ENCODE measurements around the gene C10orf67.
A peak's percentile ranks its signal among the peaks of the same experiment; 100 is the strongest.
"Not testable (repeated sequence)": the region's sequence is repeated elsewhere in the genome, so short reads cannot be mapped to it uniquely, and the experiment has no call there.

Gene C10orf67

DNA sequence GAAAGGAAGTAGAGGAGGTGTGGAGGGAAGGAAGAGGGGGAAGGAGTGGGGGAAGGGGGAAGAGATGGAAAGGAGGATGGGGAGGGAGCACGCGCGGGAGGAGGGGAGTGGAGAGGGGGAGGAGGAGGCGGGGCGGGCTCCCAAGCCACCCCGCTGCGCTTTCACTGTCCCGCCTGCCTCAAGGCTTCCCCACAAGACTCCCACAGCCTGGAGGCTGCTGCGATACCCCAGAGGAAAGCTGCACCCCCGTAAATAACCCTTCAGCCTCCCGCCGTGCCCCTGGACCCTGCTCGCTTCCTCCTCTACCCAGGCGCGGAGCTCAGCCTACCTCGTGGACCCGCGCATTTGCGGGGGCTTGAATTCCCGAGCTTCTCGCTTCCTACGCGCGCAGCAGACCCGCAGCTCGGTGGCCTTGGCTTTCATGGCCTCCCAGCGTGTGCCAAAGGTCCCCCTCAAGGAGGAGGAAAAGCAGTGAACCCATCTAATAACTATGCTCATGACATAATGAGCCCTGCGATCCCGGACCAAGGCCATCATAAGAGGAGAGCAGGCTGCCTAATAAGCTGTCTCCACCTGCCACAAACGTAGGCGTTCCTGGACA is at the start of gene C10orf67:
Gene C10orf67, minus strand, starts transcription at position 557 of the 601 bp plus-strand sequence. Its CDS starts 23 bp downstream, at position 534.
- Histone ChIP-seq H3K4me3 (ENCODE audit: low read depth in 1 of 5, low read length in 5 of 5) (peak within 1 kb of the TSS; percentile 35 to 68 (median 61)), H3K27ac (ENCODE audit: low read depth, low read length) (no peak within 1 kb of the TSS)

DNA sequence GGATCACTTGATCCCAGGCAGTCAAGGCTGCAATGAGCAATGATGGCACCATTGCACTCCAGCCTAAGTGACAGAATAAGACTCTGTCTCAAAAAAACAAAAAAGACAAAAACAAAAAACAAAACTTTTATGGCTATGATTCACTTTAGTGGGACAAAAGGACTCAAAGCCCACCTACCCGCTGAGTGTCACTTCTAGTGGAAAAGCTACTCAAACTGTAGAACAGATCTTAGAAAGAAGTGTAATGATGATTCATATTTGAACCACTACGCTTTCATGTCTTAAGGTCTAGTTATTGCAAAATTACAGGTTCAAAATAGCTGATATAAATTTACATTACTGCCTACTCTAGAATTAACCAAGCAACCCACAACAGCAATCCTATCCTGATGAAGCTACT is 47.2 kb upstream of the C10orf67 start:
- no peak overlapping the region for H3K9ac ChIP-seq (ENCODE audit: low read length in 5 of 5)
- no peak overlapping the region for H3K4me3 ChIP-seq (ENCODE audit: low read depth in 1 of 5, low read length in 5 of 5)
- no peaks in the 10 kb centered on the region for H3K27me3 ChIP-seq (ENCODE audit: control insufficient read depth in 5 of 5, insufficient read depth in 4 of 5, low read length in 5 of 5)
- H3K27ac ChIP-seq (ENCODE audit: low read depth, low read length), result no peak overlapping the region
- no peaks in the 10 kb centered on the region for H3K9me3 ChIP-seq (ENCODE audit: control insufficient read depth in 5 of 5, low read length in 5 of 5)
- H3K4me1 ChIP-seq (ENCODE audit: control insufficient read depth in 5 of 5, insufficient read depth in 5 of 5, low read length in 5 of 5), result no peaks in the 10 kb centered on the region
- no peaks in the 10 kb centered on the region for H3K36me3 ChIP-seq (ENCODE audit: control insufficient read depth in 5 of 5, insufficient read depth in 5 of 5, low read length in 5 of 5)

More for the DNA sequence above, at the start of gene C10orf67:
- Histone ChIP-seq H3K9ac (ENCODE audit: low read length in 5 of 5) (peak within 1 kb of the TSS in 3 of 5 donors; percentile 35 to 45 (median 43)), H3K4me1 (ENCODE audit: control insufficient read depth in 5 of 5, insufficient read depth in 5 of 5, low read length in 5 of 5) (peaks cover 2 to 13% (median 12%) of the 10 kb centered on the region in 5 donors), H3K27me3 (ENCODE audit: control insufficient read depth in 5 of 5, insufficient read depth in 4 of 5, low read length in 5 of 5) (peaks cover 0 to 13% (median 9%) of the 10 kb centered on the region in 5 donors), H3K36me3 (ENCODE audit: control insufficient read depth in 5 of 5, insufficient read depth in 5 of 5, low read length in 5 of 5) (no peaks in the 10 kb centered on the region), H3K9me3 (ENCODE audit: control insufficient read depth in 5 of 5, low read length in 5 of 5) (no peaks in the 10 kb centered on the region)

GRCh38 chr10:23390809-23391208 is 46.2 kb upstream of the C10orf67 start:
- H3K9ac ChIP-seq (ENCODE audit: low read length in 5 of 5), result no peak overlapping the region
- H3K27ac ChIP-seq (ENCODE audit: low read depth, low read length), result no peak overlapping the region
- H3K36me3 ChIP-seq (ENCODE audit: control insufficient read depth in 5 of 5, insufficient read depth in 5 of 5, low read length in 5 of 5), result no peaks in the 10 kb centered on the region
- H3K27me3 ChIP-seq (ENCODE audit: control insufficient read depth in 5 of 5, insufficient read depth in 4 of 5, low read length in 5 of 5), result no peaks in the 10 kb centered on the region
- no peaks in the 10 kb centered on the region for H3K9me3 ChIP-seq (ENCODE audit: control insufficient read depth in 5 of 5, low read length in 5 of 5)
- no peak overlapping the region for H3K4me3 ChIP-seq (ENCODE audit: low read depth in 1 of 5, low read length in 5 of 5)
- no peaks in the 10 kb centered on the region for H3K4me1 ChIP-seq (ENCODE audit: control insufficient read depth in 5 of 5, insufficient read depth in 5 of 5, low read length in 5 of 5)

- H3K36me3 ChIP-seq (ENCODE audit: control insufficient read depth in 5 of 5, insufficient read depth in 5 of 5, low read length in 5 of 5); H3K9me3 ChIP-seq (ENCODE audit: control insufficient read depth in 5 of 5, low read length in 5 of 5); H3K27ac ChIP-seq (ENCODE audit: low read depth, low read length); H3K4me3 ChIP-seq (ENCODE audit: low read depth in 1 of 5, low read length in 5 of 5); H3K9ac ChIP-seq (ENCODE audit: low read length in 5 of 5); H3K27me3 ChIP-seq (ENCODE audit: control insufficient read depth in 5 of 5, insufficient read depth in 4 of 5, low read length in 5 of 5); H3K4me1 ChIP-seq (ENCODE audit: control insufficient read depth in 5 of 5, insufficient read depth in 5 of 5, low read length in 5 of 5): not testable (repeated sequence)
Observed at GRCh38 chr10:23390408-23390807, 45.8 kb upstream of the C10orf67 start.

DNA sequence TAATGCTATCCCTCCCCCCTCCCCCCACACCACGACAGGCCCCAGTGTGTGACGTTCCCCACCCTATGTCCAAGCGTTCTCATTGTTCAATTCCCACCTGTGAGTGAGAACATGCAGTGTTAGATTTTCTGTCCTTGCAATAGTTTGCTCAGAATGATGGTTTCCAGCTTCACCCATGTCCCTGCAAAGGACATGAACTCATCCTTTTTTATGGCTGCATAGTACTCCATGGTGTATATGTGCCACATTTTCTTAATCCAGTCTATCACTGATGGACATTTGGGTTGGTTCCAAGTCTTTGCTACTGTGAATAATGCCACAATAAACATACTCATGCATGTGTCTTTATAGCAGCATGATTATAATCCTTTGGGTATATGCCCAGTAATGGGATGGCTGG is 42.9 kb upstream of the C10orf67 start:
- H3K27me3 ChIP-seq (ENCODE audit: control insufficient read depth in 5 of 5, insufficient read depth in 4 of 5, low read length in 5 of 5); H3K36me3 ChIP-seq (ENCODE audit: control insufficient read depth in 5 of 5, insufficient read depth in 5 of 5, low read length in 5 of 5); H3K9me3 ChIP-seq (ENCODE audit: control insufficient read depth in 5 of 5, low read length in 5 of 5); H3K9ac ChIP-seq (ENCODE audit: low read length in 5 of 5); H3K4me3 ChIP-seq (ENCODE audit: low read depth in 1 of 5, low read length in 5 of 5); H3K27ac ChIP-seq (ENCODE audit: low read depth, low read length); H3K4me1 ChIP-seq (ENCODE audit: control insufficient read depth in 5 of 5, insufficient read depth in 5 of 5, low read length in 5 of 5): not testable (repeated sequence)

GRCh38 chr10:23386052-23386451 is 41.5 kb upstream of the C10orf67 start:
- H3K9ac ChIP-seq (ENCODE audit: low read length in 5 of 5), result no peak overlapping the region
- H3K36me3 ChIP-seq (ENCODE audit: control insufficient read depth in 5 of 5, insufficient read depth in 5 of 5, low read length in 5 of 5), result no peaks in the 10 kb centered on the region
- no peaks in the 10 kb centered on the region for H3K4me1 ChIP-seq (ENCODE audit: control insufficient read depth in 5 of 5, insufficient read depth in 5 of 5, low read length in 5 of 5)
- H3K4me3 ChIP-seq (ENCODE audit: low read depth in 1 of 5, low read length in 5 of 5), result no peak overlapping the region
- H3K9me3 ChIP-seq (ENCODE audit: control insufficient read depth in 5 of 5, low read length in 5 of 5), result no peaks in the 10 kb centered on the region
- no peaks in the 10 kb centered on the region for H3K27me3 ChIP-seq (ENCODE audit: control insufficient read depth in 5 of 5, insufficient read depth in 4 of 5, low read length in 5 of 5)
- no peak overlapping the region for H3K27ac ChIP-seq (ENCODE audit: low read depth, low read length)

DNA sequence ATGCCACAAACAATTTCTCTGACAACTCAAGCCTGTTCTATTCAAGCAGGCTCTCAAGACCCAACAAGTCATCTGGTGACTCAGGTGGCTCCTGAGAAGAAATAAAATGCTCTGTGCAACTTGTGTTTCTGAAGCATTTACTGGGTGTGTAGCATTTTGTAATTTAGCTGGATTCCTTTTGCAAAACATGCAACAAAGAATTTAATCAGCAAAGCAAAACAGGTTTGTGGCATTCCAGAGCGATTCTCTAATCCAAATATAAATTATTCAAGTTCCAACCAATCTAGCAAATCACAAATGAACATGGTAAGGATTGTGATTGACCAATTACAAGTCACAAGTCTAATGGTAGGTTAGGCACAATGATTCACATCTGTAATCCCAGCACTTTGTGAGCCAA is 39.8 kb upstream of the C10orf67 start:
- Histone ChIP-seq H3K9me3 (ENCODE audit: control insufficient read depth in 5 of 5, low read length in 5 of 5) (no peaks in the 10 kb centered on the region), H3K4me1 (ENCODE audit: control insufficient read depth in 5 of 5, insufficient read depth in 5 of 5, low read length in 5 of 5) (no peaks in the 10 kb centered on the region), H3K27ac (ENCODE audit: low read depth, low read length) (no peak overlapping the region), H3K4me3 (ENCODE audit: low read depth in 1 of 5, low read length in 5 of 5) (no peak overlapping the region), H3K27me3 (ENCODE audit: control insufficient read depth in 5 of 5, insufficient read depth in 4 of 5, low read length in 5 of 5) (no peaks in the 10 kb centered on the region), H3K9ac (ENCODE audit: low read length in 5 of 5) (no peak overlapping the region), H3K36me3 (ENCODE audit: control insufficient read depth in 5 of 5, insufficient read depth in 5 of 5, low read length in 5 of 5) (no peaks in the 10 kb centered on the region)

- no peaks in the 10 kb centered on the region for H3K4me1 ChIP-seq (ENCODE audit: control insufficient read depth in 5 of 5, insufficient read depth in 5 of 5, low read length in 5 of 5)
- H3K9ac ChIP-seq (ENCODE audit: low read length in 5 of 5), result no peak overlapping the region
- no peaks in the 10 kb centered on the region for H3K36me3 ChIP-seq (ENCODE audit: control insufficient read depth in 5 of 5, insufficient read depth in 5 of 5, low read length in 5 of 5)
- H3K4me3 ChIP-seq (ENCODE audit: low read depth in 1 of 5, low read length in 5 of 5), result no peak overlapping the region
- no peaks in the 10 kb centered on the region for H3K27me3 ChIP-seq (ENCODE audit: control insufficient read depth in 5 of 5, insufficient read depth in 4 of 5, low read length in 5 of 5)
- no peaks in the 10 kb centered on the region for H3K9me3 ChIP-seq (ENCODE audit: control insufficient read depth in 5 of 5, low read length in 5 of 5)
- H3K27ac ChIP-seq (ENCODE audit: low read depth, low read length), result no peak overlapping the region
Observed at GRCh38 chr10:23383637-23384036, 39.0 kb upstream of the C10orf67 start.

GRCh38 chr10:23381298-23382040 is 36.9 kb upstream of the C10orf67 start:
- no peak overlapping the region for H3K9ac ChIP-seq (ENCODE audit: low read length in 5 of 5)
- H3K27me3 ChIP-seq (ENCODE audit: control insufficient read depth in 5 of 5, insufficient read depth in 4 of 5, low read length in 5 of 5), result no peaks in the 10 kb centered on the region
- no peaks in the 10 kb centered on the region for H3K4me1 ChIP-seq (ENCODE audit: control insufficient read depth in 5 of 5, insufficient read depth in 5 of 5, low read length in 5 of 5)
- H3K27ac ChIP-seq (ENCODE audit: low read depth, low read length), result no peak overlapping the region
- H3K4me3 ChIP-seq (ENCODE audit: low read depth in 1 of 5, low read length in 5 of 5), result no peak overlapping the region
- no peaks in the 10 kb centered on the region for H3K36me3 ChIP-seq (ENCODE audit: control insufficient read depth in 5 of 5, insufficient read depth in 5 of 5, low read length in 5 of 5)
- no peaks in the 10 kb centered on the region for H3K9me3 ChIP-seq (ENCODE audit: control insufficient read depth in 5 of 5, low read length in 5 of 5)

- Histone ChIP-seq H3K27me3 (ENCODE audit: control insufficient read depth in 5 of 5, insufficient read depth in 4 of 5, low read length in 5 of 5) (no peaks in the 10 kb centered on the region), H3K9ac (ENCODE audit: low read length in 5 of 5) (no peak overlapping the region)
Observed at GRCh38 chr10:23379686-23380085, 35.1 kb upstream of the C10orf67 start.

More at GRCh38 chr10:23379686-23380085, 35.1 kb upstream of the C10orf67 start:
- Histone ChIP-seq H3K4me3 (ENCODE audit: low read depth in 1 of 5, low read length in 5 of 5) (no peak overlapping the region), H3K36me3 (ENCODE audit: control insufficient read depth in 5 of 5, insufficient read depth in 5 of 5, low read length in 5 of 5) (no peaks in the 10 kb centered on the region), H3K9me3 (ENCODE audit: control insufficient read depth in 5 of 5, low read length in 5 of 5) (no peaks in the 10 kb centered on the region), H3K4me1 (ENCODE audit: control insufficient read depth in 5 of 5, insufficient read depth in 5 of 5, low read length in 5 of 5) (peaks cover 0 to 6% (median 0%) of the 10 kb centered on the region in 5 donors), H3K27ac (ENCODE audit: low read depth, low read length) (no peak overlapping the region)

Data from subcutaneous abdominal adipose tissue (tissue), 5 donors.